ENCODE results near the gene LTA4H. TPM values are rescaled to one million over a fixed set of nuclear protein-coding genes. Genes with fewer than 3 reads are reported as not detected.

Gene LTA4H
- total RNA-seq, 1 donor from 2014 or later, result 83.5 TPM

DNA sequence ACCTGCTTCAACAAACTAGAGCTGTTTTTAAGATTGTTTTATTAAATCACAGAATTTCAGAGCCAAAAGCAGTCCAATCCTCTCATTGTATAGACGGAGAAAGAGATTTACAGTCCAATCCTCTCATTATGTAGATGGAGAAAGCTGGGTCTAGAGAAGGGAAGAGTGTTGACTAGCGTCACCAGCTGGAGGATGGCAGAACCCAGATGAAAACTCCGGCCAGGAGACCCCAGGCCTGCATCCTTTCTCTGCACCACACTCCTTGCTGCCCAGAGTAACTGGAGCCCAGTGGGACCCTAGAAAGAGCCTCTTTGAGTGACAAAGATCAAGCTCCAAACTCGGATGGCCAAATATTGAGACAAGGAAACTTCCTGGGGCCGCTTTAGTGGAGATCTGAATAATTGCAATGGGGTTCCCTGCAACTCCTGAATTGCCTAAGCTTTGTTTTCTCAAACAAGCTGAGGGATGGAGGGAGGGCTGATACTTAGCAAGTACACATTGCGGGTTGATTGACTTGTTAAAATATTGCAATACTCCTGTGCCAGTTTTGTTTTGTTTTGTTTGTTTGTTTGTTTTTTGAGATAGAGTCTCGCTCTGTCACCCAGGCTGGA is 79.7 kb downstream of the LTA4H start:
- TF ChIP-seq CTCF (IDR thresholded peaks at IDR 0.05; ENCODE audit: insufficient read depth, low read length, severe bottlenecking), result no peak
- FAIRE-seq, result no peak
- H3K4me3 ChIP-seq (ENCODE audit: low read depth, low read length), result no peak overlapping the region
- DNase-seq (ENCODE audit: low read depth), result no peak
- no peaks in the 10 kb centered on the region for H3K36me3 ChIP-seq (ENCODE audit: control insufficient read depth, insufficient read depth, low read length)
- H3K27me3 ChIP-seq (ENCODE audit: control insufficient read depth, insufficient read depth, low read length), result no peaks in the 10 kb centered on the region

DNA sequence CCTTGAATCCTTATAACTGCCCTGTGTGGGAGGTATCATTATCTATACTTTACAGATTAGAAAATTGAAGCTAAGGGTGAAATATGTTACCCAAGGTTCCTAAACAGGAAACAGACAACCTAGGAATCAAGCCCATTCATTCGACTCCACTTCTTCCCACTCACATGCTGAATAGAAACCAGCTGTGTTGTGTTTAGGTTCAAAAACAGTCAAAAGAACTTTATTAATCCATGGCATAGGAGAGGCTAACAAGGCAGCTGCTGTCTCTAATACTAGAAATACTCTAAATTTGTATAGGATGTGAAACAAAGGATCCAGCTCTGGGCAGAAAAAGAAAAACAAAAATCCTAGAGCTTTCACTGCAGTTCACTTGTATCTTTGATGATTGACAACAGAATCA is 82.4 kb downstream of the LTA4H start:
- Histone ChIP-seq H3K36me3 (ENCODE audit: control insufficient read depth, insufficient read depth, low read length) (no peaks in the 10 kb centered on the region), H3K27me3 (ENCODE audit: control insufficient read depth, insufficient read depth, low read length) (no peaks in the 10 kb centered on the region), H3K4me3 (ENCODE audit: low read depth, low read length) (no peak overlapping the region)
- no peak for DNase-seq (ENCODE audit: low read depth)
- no peak for FAIRE-seq
- TF ChIP-seq CTCF (IDR thresholded peaks at IDR 0.05; ENCODE audit: insufficient read depth, low read length, severe bottlenecking), result no peak

- no peak for DNase-seq (ENCODE audit: low read depth)
- Histone ChIP-seq H3K36me3 (ENCODE audit: control insufficient read depth, insufficient read depth, low read length) (no peaks in the 10 kb centered on the region), H3K27me3 (ENCODE audit: control insufficient read depth, insufficient read depth, low read length) (no peaks in the 10 kb centered on the region), H3K4me3 (ENCODE audit: low read depth, low read length) (no peak overlapping the region)
- TF ChIP-seq CTCF (IDR thresholded peaks at IDR 0.05; ENCODE audit: insufficient read depth, low read length, severe bottlenecking), result no peak
- FAIRE-seq, result no peak
Measured at GRCh38 chr12:95951515-95951914, 83.9 kb downstream of the LTA4H start.

Other genes starting within 250 kb of the LTA4H start
- gene NTN4, start 244.8 kb downstream of the LTA4H start, total RNA-seq, result 50.3 and 60.4 TPM in 2 replicates
- 12.9 and 15.5 TPM in 2 replicates for gene SNRPF, start 176.6 kb downstream of the LTA4H start, total RNA-seq
- gene CCDC38, start 93.0 kb downstream of the LTA4H start, total RNA-seq, result 0.13 TPM in 1 of 2 replicates, not detected in the other
- not detected in 2 replicates for gene AMDHD1, start 92.3 kb downstream of the LTA4H start, total RNA-seq
- gene HAL, start 39.2 kb downstream of the LTA4H start, total RNA-seq, result 0.26 and 0.79 TPM in 2 replicates
- gene ELK3, start 158.8 kb upstream of the LTA4H start, total RNA-seq, result 4.2 and 5.3 TPM in 2 replicates

Measured in bronchial epithelial cell (primary cell).